HEK293T (cell line): Measurements from ENCODE around the gene TXNRD1.

Experiments
- FOXK2 ChIP-seq: fragments of 450-650 bp; IDR thresholded peaks from 2 replicates; pipeline ENCODE4 v1.6.1; 2016; ENCODE audit warnings: mild to moderate bottlenecking
- SP1 ChIP-seq: fragments of 450-650 bp; IDR thresholded peaks from 2 replicates; pipeline ENCODE4 v1.6.1; 2017

DNA sequence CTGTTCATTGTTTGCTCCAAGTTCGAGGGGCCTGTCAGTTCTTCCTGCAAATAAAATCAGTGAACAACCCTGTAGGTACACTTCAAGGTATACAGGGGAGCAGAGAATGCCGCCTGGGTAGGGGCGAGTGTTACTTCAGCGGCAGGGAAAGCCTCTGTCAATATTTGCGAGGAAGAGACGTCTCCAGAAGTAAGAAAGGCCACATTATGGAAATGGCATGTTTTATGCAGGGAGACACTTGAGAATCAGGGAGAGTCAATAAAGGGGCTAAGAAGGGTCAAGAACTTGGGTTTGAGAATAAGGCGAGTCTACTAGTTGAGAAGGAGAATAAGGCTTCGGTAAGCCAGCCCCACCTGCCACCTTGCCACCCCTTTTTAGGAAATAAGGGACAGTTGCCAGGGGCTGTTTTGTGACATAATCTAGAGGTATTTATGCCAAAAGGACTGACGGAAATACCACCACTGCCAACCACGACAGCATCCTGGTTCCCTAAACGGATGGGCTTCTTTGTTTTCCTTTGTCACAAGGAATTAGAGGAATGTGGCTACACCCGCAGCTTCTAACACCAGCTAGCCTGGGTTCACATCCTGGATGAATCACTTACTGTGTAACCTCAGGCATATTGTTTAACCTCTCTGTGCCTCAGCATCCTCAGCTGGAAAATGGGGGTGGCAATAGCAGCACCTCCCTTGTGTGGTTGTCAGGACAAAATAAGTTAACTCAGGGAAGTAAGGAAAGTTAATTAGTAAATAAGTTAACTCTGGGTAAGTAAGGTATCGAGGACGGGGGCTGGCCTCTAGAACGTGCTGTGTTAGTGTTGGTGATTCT lies 155.7 kb downstream of the TXNRD1 start:
- no peak for TF ChIP-seq SP1
- TF ChIP-seq FOXK2: no peak
